Adipocyte (in vitro differentiated cells): ENCODE measurements around the gene AHRR.
"Not testable (repeated sequence)": the region's sequence is repeated elsewhere in the genome, so short reads cannot be mapped to it uniquely, and the experiment has no call there.

Experiments used
- DNase-seq: peaks from one replicate; pipeline ENCODE4 v3.0.0-alpha.2; 2015; ENCODE audit warnings: low read depth
- H3K27me3 ChIP-seq: replicated peaks from 2 replicates; pipeline ENCODE4 v1.7.0; 2013; ENCODE audit warnings: mild to moderate bottlenecking, low read length, moderate library complexity; ENCODE audit not compliant: control insufficient read depth, insufficient read depth
- H3K36me3 ChIP-seq: 2 replicates; pipeline ENCODE4 v1.7.0; 2013; ENCODE audit warnings: low read length, mild to moderate bottlenecking, moderate library complexity; ENCODE audit not compliant: control insufficient read depth, insufficient read depth, severe bottlenecking
- H3K4me1 ChIP-seq: 2 replicates; pipeline ENCODE4 v1.7.0; 2013; ENCODE audit warnings: mild to moderate bottlenecking, low read length, moderate library complexity; ENCODE audit not compliant: control insufficient read depth, insufficient read depth
- H3K4me3 ChIP-seq: 2 replicates; pipeline ENCODE4 v1.7.0; 2013; ENCODE audit warnings: mild to moderate bottlenecking, low read length, moderate library complexity
- H3K9ac ChIP-seq: 2 replicates; pipeline ENCODE4 v1.7.0; 2013; ENCODE audit warnings: mild to moderate bottlenecking, low read length, moderate library complexity
- H3K9me3 ChIP-seq: 2 replicates; pipeline ENCODE4 v1.7.0; 2013; ENCODE audit warnings: mild to moderate bottlenecking, low read length, moderate library complexity; ENCODE audit not compliant: control insufficient read depth

The AHRR gene

GRCh38 chr5:378301-378891, 56.9 kb downstream of the AHRR start:
- no peak for DNase-seq
- no peaks in the 10 kb centered on the region for H3K36me3 ChIP-seq
- no peaks in the 10 kb centered on the region for H3K27me3 ChIP-seq
- H3K4me1 ChIP-seq = peaks cover 32% of the 10 kb centered on the region
- H3K9me3 ChIP-seq = no peaks in the 10 kb centered on the region
- H3K9ac ChIP-seq = no peak overlapping the region
- no peak overlapping the region for H3K4me3 ChIP-seq

- H3K4me1 ChIP-seq = peaks cover 30% of the 10 kb centered on the region
- DNase-seq = no peak
Measured at GRCh38 chr5:378976-379742, 57.6 kb downstream of the AHRR start.

GRCh38 chr5:380701-381309, 59.3 kb downstream of the AHRR start:
- H3K9me3 ChIP-seq = peaks cover 4% of the 10 kb centered on the region
- peaks cover 24% of the 10 kb centered on the region for H3K4me1 ChIP-seq
- no peaks in the 10 kb centered on the region for H3K36me3 ChIP-seq
- peak overlapping the region; percentile 19 for H3K4me3 ChIP-seq
- DNase-seq = peak; percentile 63
- H3K27me3 ChIP-seq = no peaks in the 10 kb centered on the region
- H3K9ac ChIP-seq = peak overlapping the region; percentile 55

More at GRCh38 chr5:378976-379742, 57.6 kb downstream of the AHRR start:
- Histone ChIP-seq H3K9ac (no peak overlapping the region), H3K4me3 (no peak overlapping the region), H3K36me3 (no peaks in the 10 kb centered on the region), H3K27me3 (no peaks in the 10 kb centered on the region), H3K9me3 (no peaks in the 10 kb centered on the region)

GRCh38 chr5:383066-383465, 61.6 kb downstream of the AHRR start:
- Histone ChIP-seq H3K9me3 (peaks cover 4% of the 10 kb centered on the region), H3K9ac (no peak overlapping the region), H3K4me3 (no peak overlapping the region), H3K4me1 (peaks cover 24% of the 10 kb centered on the region), H3K36me3 (peaks cover 6% of the 10 kb centered on the region), H3K27me3 (no peaks in the 10 kb centered on the region)
- DNase-seq = no peak

DNA sequence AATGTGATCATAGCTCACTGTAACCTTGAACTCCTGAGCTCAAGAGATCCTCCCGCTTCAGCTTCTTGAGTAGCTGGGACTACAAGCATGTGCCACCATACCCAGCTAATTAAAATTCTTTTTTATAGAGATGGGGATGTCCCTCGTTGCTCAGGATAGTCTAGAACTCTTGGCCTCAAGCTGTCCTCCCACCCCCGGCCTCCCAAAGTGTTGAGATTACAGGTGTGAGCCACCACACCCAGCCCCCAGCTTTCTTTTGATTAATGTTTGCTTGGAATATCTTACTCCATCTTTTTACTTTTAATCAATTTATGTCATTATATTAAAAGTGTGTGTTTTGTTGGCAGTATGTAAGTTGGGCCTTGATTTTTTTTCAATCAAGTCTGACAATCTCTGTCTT, 62.1 kb downstream of the AHRR start:
- Histone ChIP-seq H3K4me3 (no peak overlapping the region), H3K4me1 (peaks cover 21% of the 10 kb centered on the region), H3K27me3 (no peaks in the 10 kb centered on the region), H3K36me3 (peaks cover 6% of the 10 kb centered on the region), H3K9me3 (peaks cover 4% of the 10 kb centered on the region), H3K9ac (no peak overlapping the region)
- no peak for DNase-seq

DNA sequence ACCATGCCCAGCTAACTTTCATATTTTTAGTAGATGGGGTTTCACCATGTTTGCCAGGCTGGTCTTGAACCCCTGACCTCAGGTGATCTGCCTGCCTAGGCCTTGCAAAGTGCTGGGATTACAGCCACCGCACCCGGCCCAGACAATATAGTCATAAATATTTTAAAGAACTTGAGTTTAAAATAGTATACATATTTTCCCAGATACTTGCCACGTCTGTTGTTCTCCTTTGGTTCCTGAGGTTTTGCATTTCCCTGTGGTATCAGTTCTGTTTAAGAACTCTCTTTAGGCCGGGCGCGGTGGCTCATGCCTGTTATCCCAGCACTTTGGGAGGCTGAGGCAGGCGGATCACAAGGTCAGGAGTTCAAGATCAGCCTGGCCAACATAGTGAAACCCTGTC, 63.1 kb downstream of the AHRR start:
- not testable (repeated sequence) for H3K4me3 ChIP-seq, H3K36me3 ChIP-seq, H3K9ac ChIP-seq, H3K27me3 ChIP-seq, H3K9me3 ChIP-seq, DNase-seq
- peaks cover 14% of the 10 kb centered on the region for H3K4me1 ChIP-seq

DNA sequence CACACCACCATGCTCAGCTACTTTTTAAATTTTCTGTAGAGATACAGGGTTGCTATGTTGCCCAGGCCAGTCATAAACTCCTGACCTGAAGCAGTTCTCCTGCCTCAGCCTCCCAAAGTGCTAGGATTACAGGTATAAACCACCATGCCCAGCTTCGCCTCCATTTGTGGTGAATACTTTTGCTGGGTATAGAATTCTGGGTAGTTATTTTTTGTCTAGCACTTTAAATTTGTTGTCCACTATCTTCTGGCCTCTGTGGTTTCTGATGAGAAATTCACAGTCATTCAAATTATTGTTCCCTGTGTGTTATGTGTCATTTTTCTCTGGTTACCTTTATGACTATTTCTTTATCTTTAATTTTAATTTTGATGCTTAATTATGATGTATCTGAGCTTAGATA, 63.8 kb downstream of the AHRR start:
- Histone ChIP-seq H3K4me3 (no peak overlapping the region), H3K4me1 (peaks cover 10% of the 10 kb centered on the region)

GRCh38 chr5:386432-387341, 65.2 kb downstream of the AHRR start:
- H3K27me3 ChIP-seq = no peaks in the 10 kb centered on the region
- no peak for DNase-seq
- H3K36me3 ChIP-seq = peaks cover 6% of the 10 kb centered on the region

More for the DNA sequence above, 63.8 kb downstream of the AHRR start:
- Histone ChIP-seq H3K9ac (no peak overlapping the region), H3K27me3 (no peaks in the 10 kb centered on the region), H3K9me3 (peaks cover 4% of the 10 kb centered on the region), H3K36me3 (peaks cover 6% of the 10 kb centered on the region)
- DNase-seq = no peak

DNA sequence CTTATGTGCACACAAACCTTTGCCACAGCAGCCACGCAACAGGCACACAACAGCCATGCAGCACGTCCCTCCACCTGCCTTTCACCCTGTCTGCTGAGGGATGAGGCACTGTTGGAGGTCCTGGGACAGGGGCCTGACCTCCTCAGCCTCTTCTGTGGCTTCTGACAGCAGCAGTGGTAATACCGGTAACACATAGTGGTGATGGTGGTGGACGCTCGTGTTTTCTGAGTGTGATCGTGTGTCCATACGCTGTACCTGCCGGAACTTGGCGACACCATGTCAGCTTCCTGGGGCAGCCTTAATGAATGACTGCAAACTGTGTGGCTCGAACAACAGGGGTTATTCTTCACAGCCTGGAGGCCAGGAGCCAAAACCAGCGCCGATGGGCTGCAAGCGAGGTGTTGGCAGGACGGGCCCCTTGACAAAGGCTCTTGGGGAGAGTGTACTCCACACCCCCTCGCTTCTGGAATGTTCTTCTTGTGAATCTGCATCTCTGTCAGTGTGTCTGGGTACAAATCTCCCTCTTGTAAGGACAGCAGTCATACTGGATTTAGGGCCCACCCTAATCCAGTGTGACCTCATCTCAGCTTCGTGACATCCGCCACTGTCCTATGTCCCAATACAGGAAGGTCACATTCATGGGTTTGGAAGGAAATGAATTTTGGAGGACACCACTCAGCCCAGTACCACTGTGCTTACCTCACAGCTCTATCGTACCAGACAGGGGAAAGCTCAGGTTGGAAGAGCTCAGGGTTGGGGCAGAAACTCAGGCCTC, 66.2 kb downstream of the AHRR start:
- DNase-seq = no peak
- H3K9ac ChIP-seq = no peak overlapping the region
- H3K9me3 ChIP-seq = peaks cover 4% of the 10 kb centered on the region

More at GRCh38 chr5:386432-387341, 65.2 kb downstream of the AHRR start:
- H3K9me3 ChIP-seq = peaks cover 4% of the 10 kb centered on the region
- H3K9ac ChIP-seq = no peak overlapping the region
- H3K4me3 ChIP-seq = no peak overlapping the region
- no peaks in the 10 kb centered on the region for H3K4me1 ChIP-seq

GRCh38 chr5:388266-389196, 67.0 kb downstream of the AHRR start:
- H3K9me3 ChIP-seq = peaks cover 4% of the 10 kb centered on the region
- no peaks in the 10 kb centered on the region for H3K27me3 ChIP-seq
- peaks cover 6% of the 10 kb centered on the region for H3K36me3 ChIP-seq
- H3K4me1 ChIP-seq = no peaks in the 10 kb centered on the region
- no peak overlapping the region for H3K4me3 ChIP-seq
- no peak for DNase-seq
- no peak overlapping the region for H3K9ac ChIP-seq

More for the DNA sequence above, 66.2 kb downstream of the AHRR start:
- H3K4me3 ChIP-seq = no peak overlapping the region
- no peaks in the 10 kb centered on the region for H3K27me3 ChIP-seq
- peaks cover 6% of the 10 kb centered on the region for H3K36me3 ChIP-seq
- no peaks in the 10 kb centered on the region for H3K4me1 ChIP-seq
